IMR-90 (cell line): ENCODE data around the gene LANCL3.

Source experiments
- FOS ChIP-seq: fragments of 150-350 bp; IDR thresholded peaks from 2 replicates; pipeline ENCODE4 v1.6.1; 2016; ENCODE audit warnings: low read depth, low read length
- MXI1 ChIP-seq: IDR thresholded peaks from 2 replicates; pipeline ENCODE4 v1.6.1; 2012; ENCODE audit warnings: low read depth, mild to moderate bottlenecking, low read length, moderate library complexity, borderline replicate concordance
- POLR2A ChIP-seq: IDR thresholded peaks from 2 replicates; pipeline ENCODE4 v1.6.1; 2012; ENCODE audit warnings: mild to moderate bottlenecking, low read depth, low read length
- RAD21 ChIP-seq: IDR thresholded peaks from 2 replicates; pipeline ENCODE4 v1.6.1; 2012; ENCODE audit warnings: low read length, improper control_type of control experiment
- RFX5 ChIP-seq: IDR thresholded peaks from 2 replicates; pipeline ENCODE4 v1.8.0; 2012; ENCODE audit warnings: low read depth, mild to moderate bottlenecking, low read length, moderate library complexity
- SMC3 ChIP-seq: fragments of 150-350 bp; IDR thresholded peaks from 2 replicates; pipeline ENCODE4 v1.6.1; 2016; ENCODE audit warnings: low read depth, mild to moderate bottlenecking, antibody characterized with exemption, low read length, moderate library complexity
- TF ChIP-seq, protein P1 (sequence below): conservative IDR thresholded peaks from 2 replicates; pipeline ENCODE4 v1.5.1; 2012; ENCODE audit warnings: mild to moderate bottlenecking, low read depth, low read length, improper control_type of control experiment

DNA sequence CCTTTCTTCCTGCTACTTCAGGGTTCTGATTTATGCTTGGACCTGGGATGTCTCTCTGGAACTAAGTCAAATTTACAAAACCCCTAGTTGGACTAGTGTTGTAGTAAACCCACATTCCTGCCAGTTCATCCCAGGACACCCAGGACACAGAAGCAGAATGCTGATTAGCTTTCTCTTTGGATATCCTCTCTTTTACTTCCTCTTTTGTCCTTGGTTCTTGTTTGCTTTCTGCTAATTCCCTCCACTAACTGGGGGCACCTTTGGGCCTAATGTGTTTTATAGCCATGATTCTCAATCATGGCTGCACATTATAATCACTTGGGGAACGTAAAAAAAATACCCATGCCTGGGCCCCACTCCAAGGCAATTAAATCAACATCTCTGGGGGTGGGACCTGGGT, 42.5 kb downstream of the LANCL3 start:
- TF ChIP-seq, protein P1, sequence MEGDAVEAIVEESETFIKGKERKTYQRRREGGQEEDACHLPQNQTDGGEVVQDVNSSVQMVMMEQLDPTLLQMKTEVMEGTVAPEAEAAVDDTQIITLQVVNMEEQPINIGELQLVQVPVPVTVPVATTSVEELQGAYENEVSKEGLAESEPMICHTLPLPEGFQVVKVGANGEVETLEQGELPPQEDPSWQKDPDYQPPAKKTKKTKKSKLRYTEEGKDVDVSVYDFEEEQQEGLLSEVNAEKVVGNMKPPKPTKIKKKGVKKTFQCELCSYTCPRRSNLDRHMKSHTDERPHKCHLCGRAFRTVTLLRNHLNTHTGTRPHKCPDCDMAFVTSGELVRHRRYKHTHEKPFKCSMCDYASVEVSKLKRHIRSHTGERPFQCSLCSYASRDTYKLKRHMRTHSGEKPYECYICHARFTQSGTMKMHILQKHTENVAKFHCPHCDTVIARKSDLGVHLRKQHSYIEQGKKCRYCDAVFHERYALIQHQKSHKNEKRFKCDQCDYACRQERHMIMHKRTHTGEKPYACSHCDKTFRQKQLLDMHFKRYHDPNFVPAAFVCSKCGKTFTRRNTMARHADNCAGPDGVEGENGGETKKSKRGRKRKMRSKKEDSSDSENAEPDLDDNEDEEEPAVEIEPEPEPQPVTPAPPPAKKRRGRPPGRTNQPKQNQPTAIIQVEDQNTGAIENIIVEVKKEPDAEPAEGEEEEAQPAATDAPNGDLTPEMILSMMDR = no peak
- TF ChIP-seq RFX5 (no peak), RAD21 (no peak), FOS (no peak), POLR2A (no peak), MXI1 (no peak), SMC3 (no peak)
